T-cell (primary cell): ENCODE data around the gene HLCS. TPM values are rescaled to one million over a fixed set of nuclear protein-coding genes. Genes with fewer than 3 reads are reported as not detected.

ENCODE experiments used
- ATAC-seq, 4 experiments: fragments of 200-7000 bp in 3 of 4; fragments of 150-1000 bp in 1 of 4; cut with Tn5 transposase; replicated peaks in 1 of 4; 1 replicate in 3 of 4; 2 replicates in 1 of 4; pipeline ENCODE4 v1.10.0; 2021; ENCODE audit warnings: moderate library complexity in 3 of 4, mild to moderate bottlenecking in 2 of 4, moderate number of reproducible peaks in 1 of 4
- CTCF ChIA-PET, 2 donors: fragments of 300-600 bp; sonication (Branson Sonifier 250); formaldehyde crosslinking; loops; one replicate each; lab custom pipeline; 2022; ENCODE audit warnings: antibody characterized with exemption in 2 of 2; lab: Charles Lee
- POLR2A ChIA-PET, 2 donors: fragments of 300-600 bp; sonication (Branson Sonifier 250); formaldehyde crosslinking; loops; one replicate each; lab custom pipeline; 2022; ENCODE audit warnings: antibody characterized with exemption in 2 of 2; lab: Charles Lee
- DNase-seq, 35 experiments: peaks; one replicate each; pipeline versions ENCODE4 v3.0.0 to v3.0.0-alpha.2; 2013 to 2023
- H3K27ac ChIP-seq: one replicate; pipeline ENCODE4 v1.5.1; 2013; ENCODE audit warnings: low read length
- H3K27me3 ChIP-seq, 2 experiments: replicated peaks in 1 of 2; 1 replicate in 1 of 2; 2 replicates in 1 of 2; pipeline versions ENCODE4 v1.6.1 to v1.7.0; 2013; ENCODE audit warnings: low read length in 1 of 2, mixed read lengths in 1 of 2; ENCODE audit not compliant: control insufficient read depth in 2 of 2, insufficient read depth in 2 of 2; ENCODE audit errors: extremely low read depth in 1 of 2
- H3K36me3 ChIP-seq, 2 donors: 1 replicate in 1 of 2; 2 replicates in 1 of 2; pipeline versions ENCODE4 v1.6.1 to v1.7.0; 2013; ENCODE audit warnings: low read length in 1 of 2; ENCODE audit not compliant: control insufficient read depth in 2 of 2, insufficient read depth in 1 of 2; ENCODE audit errors: extremely low read depth in 1 of 2
- H3K4me1 ChIP-seq, 2 experiments: 1 replicate in 1 of 2; 2 replicates in 1 of 2; pipeline versions ENCODE4 v1.6.1 to v1.7.0; 2013; ENCODE audit warnings: low read length in 2 of 2, mixed read lengths in 1 of 2; ENCODE audit not compliant: insufficient read depth in 2 of 2, control insufficient read depth in 1 of 2; ENCODE audit errors: extremely low read depth in 1 of 2
- H3K4me3 ChIP-seq, 2 donors: 1 replicate in 1 of 2; 2 replicates in 1 of 2; pipeline versions ENCODE4 v1.5.1 to v1.7.0; 2013; ENCODE audit warnings: mild to moderate bottlenecking in 2 of 2, low read length in 1 of 2, moderate library complexity in 1 of 2; ENCODE audit not compliant: control insufficient read depth in 1 of 2; ENCODE audit errors: extremely low read depth in 1 of 2
- H3K9me3 ChIP-seq: 2 replicates; pipeline ENCODE4 v1.7.0; 2013
- H3K27ac Mint-ChIP-seq, 2 donors: one replicate each; pipeline ENCODE4 v1.8.0; 2020 to 2021; ENCODE audit warnings: mild to moderate bottlenecking in 2 of 2, mixed read lengths in 2 of 2
- H3K27me3 Mint-ChIP-seq, 2 donors: one replicate each; pipeline ENCODE4 v1.8.0; 2021 to 2022; ENCODE audit warnings: mixed read lengths in 2 of 2
- H3K36me3 Mint-ChIP-seq: one replicate; pipeline ENCODE4 v1.8.0; 2021; ENCODE audit warnings: mixed read lengths
- H3K4me1 Mint-ChIP-seq, 3 donors: one replicate each; pipeline ENCODE4 v1.8.0; 2020 to 2022; ENCODE audit warnings: mixed read lengths in 3 of 3, mild to moderate bottlenecking in 1 of 3
- H3K4me3 Mint-ChIP-seq, 3 donors: one replicate each; pipeline ENCODE4 v1.8.0; 2020 to 2022; ENCODE audit warnings: mild to moderate bottlenecking in 3 of 3, mixed read lengths in 3 of 3, moderate library complexity in 3 of 3
- H3K9me3 Mint-ChIP-seq, 3 donors: one replicate each; pipeline ENCODE4 v1.8.0; 2020 to 2022; ENCODE audit warnings: mixed read lengths in 3 of 3
- WGBS: methylation state at CpG from one replicate; pipeline ENCODE4 v1.1.5; 2013; ENCODE audit warnings: missing lambda C conversion rate; ENCODE audit not compliant: insufficient coverage; 5-methylcytosine and 5-hydroxymethylcytosine counted together
- total RNA-seq, 35 experiments: library from RNA in 6 of 35; stranded (reverse) in 6 of 35; fragments of 120-200 nt in 1 of 35; gene quantifications; one replicate each; pipeline versions ENCODE4 v1.2.1 to v1.2.4 and lab custom pipeline; 2013 to 2026

The HLCS gene
- total RNA-seq, 5 donors from 2014 or later (not counting 1 experiment from before 2014, with no cell fraction given), result 13.0 to 15.6 (median 13.8) TPM

- no peak overlapping the region for H3K27ac ChIP-seq
- no CpG with 5 or more reads among the region's 3 CpGs for WGBS
- no peaks in the 10 kb centered on the region for H3K9me3 ChIP-seq
- no peaks in the 10 kb centered on the region for H3K4me1 ChIP-seq
- Mint-ChIP-seq H3K27ac (no peak overlapping the region), H3K4me3 (no peak overlapping the region), H3K4me1 (no peaks in the 10 kb centered on the region), H3K36me3 (peaks cover 13% of the 10 kb centered on the region), H3K9me3 (no peaks in the 10 kb centered on the region), H3K27me3 (no peaks in the 10 kb centered on the region)
- DNase-seq (no peak), ATAC-seq (no peak)
- H3K36me3 ChIP-seq, result no peaks in the 10 kb centered on the region
- CTCF ChIA-PET, result no interaction called here
- H3K4me3 ChIP-seq, result no peak overlapping the region
- POLR2A ChIA-PET, result no interaction called here
- no peaks in the 10 kb centered on the region for H3K27me3 ChIP-seq
These were observed 117.7 kb downstream of the HLCS start for GRCh38 chr21:36848730-36849274.

- POLR2A ChIA-PET, result no interaction called here
- DNase-seq, result no peak
- Mint-ChIP-seq H3K4me1 (no peaks in the 10 kb centered on the region), H3K27me3 (no peaks in the 10 kb centered on the region), H3K27ac (no peak overlapping the region), H3K36me3 (peaks cover 11% of the 10 kb centered on the region), H3K9me3 (no peaks in the 10 kb centered on the region), H3K4me3 (no peak overlapping the region)
- Histone ChIP-seq H3K27ac (no peak overlapping the region), H3K4me3 (no peak overlapping the region), H3K9me3 (no peaks in the 10 kb centered on the region), H3K4me1 (no peaks in the 10 kb centered on the region), H3K27me3 (no peaks in the 10 kb centered on the region), H3K36me3 (no peaks in the 10 kb centered on the region)
- WGBS, result 100% methylated on average over 1 of the region's 5 CpGs
- ATAC-seq, result no peak
- CTCF ChIA-PET, result no interaction called here
These were observed 119.3 kb downstream of the HLCS start for GRCh38 chr21:36847189-36847588.

GRCh38 chr21:36846631-36847030 lies 119.8 kb downstream of the HLCS start:
- H3K4me1 Mint-ChIP-seq, result no peaks in the 10 kb centered on the region
- no peaks in the 10 kb centered on the region for H3K4me1 ChIP-seq
- DNase-seq (no peak), ATAC-seq (no peak)
- no peaks in the 10 kb centered on the region for H3K27me3 Mint-ChIP-seq
- H3K4me3 Mint-ChIP-seq, result no peak overlapping the region
- no peaks in the 10 kb centered on the region for H3K9me3 ChIP-seq
- H3K27ac ChIP-seq, result no peak overlapping the region
- H3K9me3 Mint-ChIP-seq, result no peaks in the 10 kb centered on the region
- POLR2A ChIA-PET, result interaction anchor here in 1 of 2 donors (0.5 to 0.6 kb wide), 2 partner anchors 50 to 75 kb away, joined by 3 to 5 read pairs; no protein-coding TSS in a partner anchor
- no peaks in the 10 kb centered on the region for H3K36me3 ChIP-seq
- CTCF ChIA-PET, result no interaction called here
- peaks cover 16% of the 10 kb centered on the region for H3K36me3 Mint-ChIP-seq
- H3K27ac Mint-ChIP-seq, result no peak overlapping the region
- no peaks in the 10 kb centered on the region for H3K27me3 ChIP-seq
- H3K4me3 ChIP-seq, result no peak overlapping the region
- WGBS, result 100% methylated on average over 3 of the region's 4 CpGs

- Mint-ChIP-seq H3K4me3 (no peak overlapping the region), H3K27me3 (no peaks in the 10 kb centered on the region), H3K36me3 (peaks cover 20% of the 10 kb centered on the region), H3K9me3 (no peaks in the 10 kb centered on the region), H3K4me1 (no peaks in the 10 kb centered on the region), H3K27ac (no peak overlapping the region)
- H3K36me3 ChIP-seq, result no peaks in the 10 kb centered on the region
- H3K9me3 ChIP-seq, result no peaks in the 10 kb centered on the region
- no peaks in the 10 kb centered on the region for H3K27me3 ChIP-seq
- DNase-seq (no peak), ATAC-seq (no peak)
- no peak overlapping the region for H3K27ac ChIP-seq
- ChIA-PET CTCF (no interaction called here), POLR2A (no interaction called here)
- no peaks in the 10 kb centered on the region for H3K4me1 ChIP-seq
- no peak overlapping the region for H3K4me3 ChIP-seq
- no CpG with 5 or more reads among the region's 2 CpGs for WGBS
These were observed 120.7 kb downstream of the HLCS start for GRCh38 chr21:36845790-36846189.

GRCh38 chr21:36845070-36845469 lies 121.4 kb downstream of the HLCS start:
- peaks cover 20% of the 10 kb centered on the region for H3K36me3 Mint-ChIP-seq
- no peaks in the 10 kb centered on the region for H3K27me3 ChIP-seq
- no peaks in the 10 kb centered on the region for H3K9me3 Mint-ChIP-seq
- no peak overlapping the region for H3K4me3 ChIP-seq
- 89% methylated on average over 10 of the region's 10 CpGs for WGBS
- POLR2A ChIA-PET, result no interaction called here
- CTCF ChIA-PET, result no interaction called here
- no peaks in the 10 kb centered on the region for H3K4me1 ChIP-seq
- H3K27me3 Mint-ChIP-seq, result no peaks in the 10 kb centered on the region
- no peak for ATAC-seq
- no peak overlapping the region for H3K27ac Mint-ChIP-seq
- no peak for DNase-seq
- H3K4me3 Mint-ChIP-seq, result no peak overlapping the region
- H3K27ac ChIP-seq, result no peak overlapping the region
- no peaks in the 10 kb centered on the region for H3K4me1 Mint-ChIP-seq
- H3K36me3 ChIP-seq, result no peaks in the 10 kb centered on the region
- H3K9me3 ChIP-seq, result no peaks in the 10 kb centered on the region

- no peak for DNase-seq
- H3K9me3 Mint-ChIP-seq, result no peaks in the 10 kb centered on the region
- Histone ChIP-seq H3K36me3 (no peaks in the 10 kb centered on the region), H3K4me1 (no peaks in the 10 kb centered on the region), H3K27me3 (no peaks in the 10 kb centered on the region), H3K27ac (no peak overlapping the region), H3K4me3 (no peak overlapping the region), H3K9me3 (no peaks in the 10 kb centered on the region)
- ChIA-PET CTCF (no interaction called here), POLR2A (no interaction called here)
- ATAC-seq, result no peak
- WGBS, result 100% methylated on average over 1 of the region's 3 CpGs
- H3K27me3 Mint-ChIP-seq, result no peaks in the 10 kb centered on the region
- H3K36me3 Mint-ChIP-seq, result peaks cover 17% of the 10 kb centered on the region
- H3K4me3 Mint-ChIP-seq, result no peak overlapping the region
- no peaks in the 10 kb centered on the region for H3K4me1 Mint-ChIP-seq
- H3K27ac Mint-ChIP-seq, result no peak overlapping the region
These were observed 124.6 kb downstream of the HLCS start for GRCh38 chr21:36841866-36842265.

- Mint-ChIP-seq H3K27ac (no peak overlapping the region), H3K4me1 (no peaks in the 10 kb centered on the region), H3K27me3 (no peaks in the 10 kb centered on the region), H3K36me3 (peaks cover 13% of the 10 kb centered on the region), H3K9me3 (no peaks in the 10 kb centered on the region), H3K4me3 (no peak overlapping the region)
- ChIA-PET POLR2A (no interaction called here), CTCF (interaction anchor here in 1 of 2 donors (1.2 kb wide), 1 partner anchor 10 kb away, joined by 3 read pairs; no protein-coding TSS in a partner anchor)
- Histone ChIP-seq H3K27ac (no peak overlapping the region), H3K27me3 (no peaks in the 10 kb centered on the region), H3K4me3 (no peak overlapping the region), H3K36me3 (no peaks in the 10 kb centered on the region), H3K9me3 (no peaks in the 10 kb centered on the region), H3K4me1 (no peaks in the 10 kb centered on the region)
- DNase-seq, result no peak
- no CpG with 5 or more reads among the region's 3 CpGs for WGBS
- ATAC-seq, result no peak
These were observed 126.7 kb downstream of the HLCS start for GRCh38 chr21:36839735-36840134.
